IMR-90 (cell line): ENCODE results near the gene KATNAL2. TPM values are rescaled to one million over a fixed set of nuclear protein-coding genes. Genes with fewer than 3 reads are reported as not detected.

Source experiments
- ATAC-seq: fragments of 200-7000 bp; cut with Tn5 transposase; 2 replicates; pipeline ENCODE4 v1.9.1; 2020; ENCODE audit warnings: low read depth, mild to moderate bottlenecking, moderate library complexity
- BruUV-seq: library from RNA; stranded (reverse); fragments of 400-500 nt; replicated peaks from 2 replicates; lab custom pipeline; 2021; lab: Mats Ljungman, UMichigan
- CTCF ChIA-PET: fragments of 300-600 bp; formaldehyde crosslinking; extraction: SDS; loops from one replicate; lab custom pipeline; 2021; ENCODE audit warnings: antibody characterized with exemption; lab: Yijun Ruan, JAX
- POLR2A ChIA-PET: fragments of 300-600 bp; sonication (Branson Sonifier 250); formaldehyde crosslinking; loops from one replicate; lab custom pipeline; 2022; ENCODE audit warnings: antibody characterized with exemption; ENCODE audit not compliant: unreplicated experiment; lab: Charles Lee
- DNase-seq: peaks from one replicate; pipeline ENCODE4 v3.0.0; 2013
- H2AFZ ChIP-seq: replicated peaks from 2 replicates; pipeline ENCODE3; 2013; ENCODE audit warnings: low read length, mild to moderate bottlenecking; ENCODE audit not compliant: poor library complexity
- H2AK5ac ChIP-seq: 2 replicates; pipeline ENCODE4 v1.6.1; 2013; ENCODE audit warnings: low read depth, low read length, inconsistent platforms
- H2AK9ac ChIP-seq: replicated peaks from 2 replicates; pipeline ENCODE3; 2013; ENCODE audit warnings: mild to moderate bottlenecking, low read depth, low read length, moderate library complexity; ENCODE audit not compliant: poor library complexity
- H2BK120ac ChIP-seq: 2 replicates; pipeline ENCODE4 v1.6.1; 2013; ENCODE audit warnings: low read depth, low read length, inconsistent platforms
- H2BK15ac ChIP-seq: 3 replicates; pipeline ENCODE4 v1.6.1; 2013; ENCODE audit warnings: low read depth, low read length, inconsistent platforms
- H2BK20ac ChIP-seq: 2 replicates; pipeline ENCODE4 v1.6.1; 2013; ENCODE audit warnings: low read depth, mild to moderate bottlenecking, inconsistent platforms, low read length, moderate library complexity
- H2BK5ac ChIP-seq: 2 replicates; pipeline ENCODE4 v1.6.1; 2013; ENCODE audit warnings: mild to moderate bottlenecking, low read depth, low read length, inconsistent platforms; ENCODE audit not compliant: poor library complexity, severe bottlenecking
- H3K14ac ChIP-seq: replicated peaks from 2 replicates; pipeline ENCODE4 v1.6.1; 2013; ENCODE audit warnings: low read depth, low read length, inconsistent platforms
- H3K18ac ChIP-seq: 2 replicates; pipeline ENCODE4 v1.6.1; 2013; ENCODE audit warnings: low read depth, low read length, control low read depth
- H3K23ac ChIP-seq: 2 replicates; pipeline ENCODE4 v1.6.1; 2013; ENCODE audit warnings: low read depth, low read length, inconsistent platforms
- H3K27ac ChIP-seq: 2 replicates; pipeline ENCODE4 v1.5.1; 2013; ENCODE audit warnings: mild to moderate bottlenecking, control low read depth, low read length; ENCODE audit not compliant: insufficient read depth
- H3K27me3 ChIP-seq: 2 replicates; pipeline ENCODE4 v1.6.1; 2013; ENCODE audit warnings: low read length; ENCODE audit not compliant: control insufficient read depth, insufficient read depth
- H3K36me3 ChIP-seq: 2 replicates; pipeline ENCODE4 v1.6.1; 2013; ENCODE audit warnings: low read length, mixed read lengths; ENCODE audit not compliant: control insufficient read depth, insufficient read depth
- H3K4ac ChIP-seq: 2 replicates; pipeline ENCODE4 v1.6.1; 2013; ENCODE audit warnings: low read depth, low read length, inconsistent platforms
- H3K4me1 ChIP-seq: 2 replicates; pipeline ENCODE4 v1.6.1; 2013; ENCODE audit warnings: low read length, mixed read lengths; ENCODE audit not compliant: control insufficient read depth, insufficient read depth
- H3K4me2 ChIP-seq: 2 replicates; pipeline ENCODE4 v1.6.1; 2013; ENCODE audit warnings: low read depth, mild to moderate bottlenecking, control low read depth, low read length, moderate library complexity
- H3K4me3 ChIP-seq: 2 replicates; pipeline ENCODE4 v1.5.1; 2013; ENCODE audit warnings: low read depth, mild to moderate bottlenecking, control low read depth, low read length, moderate library complexity; ENCODE audit not compliant: insufficient read depth
- H3K56ac ChIP-seq: 2 replicates; pipeline ENCODE4 v1.6.1; 2013; ENCODE audit warnings: low read length, inconsistent platforms; ENCODE audit not compliant: insufficient read depth; ENCODE audit errors: extremely low read depth
- H3K79me1 ChIP-seq, 2 experiments: 2 replicates each; pipeline ENCODE4 v1.6.1; 2013; ENCODE audit warnings: low read length in 2 of 2, inconsistent platforms in 1 of 2, low read depth in 1 of 2
- H3K9ac ChIP-seq: 2 replicates; pipeline ENCODE4 v1.6.1; 2013; ENCODE audit warnings: low read depth, low read length, control low read depth
- H3K9me1 ChIP-seq: 2 replicates; pipeline ENCODE4 v1.6.1; 2013; ENCODE audit warnings: low read length, inconsistent platforms; ENCODE audit not compliant: insufficient read depth
- H3K9me3 ChIP-seq: 2 replicates; pipeline ENCODE4 v1.6.1; 2013; ENCODE audit warnings: low read length; ENCODE audit not compliant: control insufficient read depth, insufficient read depth
- H4K20me1 ChIP-seq: 2 replicates; pipeline ENCODE4 v1.6.1; 2013; ENCODE audit warnings: low read length, inconsistent platforms; ENCODE audit not compliant: insufficient read depth
- H4K5ac ChIP-seq: 2 replicates; pipeline ENCODE4 v1.6.1; 2013; ENCODE audit warnings: mild to moderate bottlenecking, low read depth, low read length, control low read depth
- H4K8ac ChIP-seq, 2 experiments: 2 replicates each; pipeline ENCODE4 v1.6.1; 2013; ENCODE audit warnings: low read depth in 2 of 2, low read length in 2 of 2, control low read depth in 1 of 2, inconsistent platforms in 1 of 2
- H4K91ac ChIP-seq: 2 replicates; pipeline ENCODE4 v1.6.1; 2013; ENCODE audit warnings: low read depth, low read length, inconsistent platforms; ENCODE audit not compliant: insufficient read depth
- BHLHE40 ChIP-seq: fragments of 150-350 bp; IDR thresholded peaks from 2 replicates; pipeline ENCODE4 v1.6.1; 2016; ENCODE audit warnings: mild to moderate bottlenecking, low read depth, low read length
- CEBPB ChIP-seq: IDR thresholded peaks from 2 replicates; pipeline ENCODE4 v1.6.1; 2012; ENCODE audit warnings: low read depth, low read length, improper control_type of control experiment
- CHD1 ChIP-seq: IDR thresholded peaks from 2 replicates; pipeline ENCODE4 v1.6.1; 2012; ENCODE audit warnings: low read depth, low read length, improper control_type of control experiment
- FOS ChIP-seq: fragments of 150-350 bp; IDR thresholded peaks from 2 replicates; pipeline ENCODE4 v1.6.1; 2016; ENCODE audit warnings: low read depth, low read length
- MAFK ChIP-seq: IDR thresholded peaks from 2 replicates; pipeline ENCODE4 v1.6.1; 2012; ENCODE audit warnings: low read depth, low read length, improper control_type of control experiment
- MAZ ChIP-seq: IDR thresholded peaks from 2 replicates; pipeline ENCODE4 v1.6.1; 2012; ENCODE audit warnings: low read depth, mild to moderate bottlenecking, low read length, improper control_type of control experiment, moderate library complexity, borderline replicate concordance
- MXI1 ChIP-seq: IDR thresholded peaks from 2 replicates; pipeline ENCODE4 v1.6.1; 2012; ENCODE audit warnings: low read depth, mild to moderate bottlenecking, low read length, moderate library complexity, borderline replicate concordance
- POLR2A ChIP-seq: IDR thresholded peaks from 2 replicates; pipeline ENCODE4 v1.6.1; 2012; ENCODE audit warnings: mild to moderate bottlenecking, low read depth, low read length
- RAD21 ChIP-seq: IDR thresholded peaks from 2 replicates; pipeline ENCODE4 v1.6.1; 2012; ENCODE audit warnings: low read length, improper control_type of control experiment
- RCOR1 ChIP-seq: IDR thresholded peaks from 2 replicates; pipeline ENCODE4 v1.6.1; 2012; ENCODE audit warnings: mild to moderate bottlenecking, low read length, improper control_type of control experiment; ENCODE audit not compliant: insufficient replicate concordance
- RFX5 ChIP-seq: IDR thresholded peaks from 2 replicates; pipeline ENCODE4 v1.8.0; 2012; ENCODE audit warnings: low read depth, mild to moderate bottlenecking, low read length, moderate library complexity
- SMC3 ChIP-seq: fragments of 150-350 bp; IDR thresholded peaks from 2 replicates; pipeline ENCODE4 v1.6.1; 2016; ENCODE audit warnings: low read depth, mild to moderate bottlenecking, antibody characterized with exemption, low read length, moderate library complexity
- dilution Hi-C: fragments of 300-500 bp; cut with HindIII; formaldehyde crosslinking; loops from one replicate; pipeline ENCODE4 v1.14.3; 2018; ENCODE audit warnings: low sequenced_read_pairs; ENCODE audit not compliant: unreplicated experiment
- in situ Hi-C: fragments of 300-500 bp; cut with MboI; formaldehyde crosslinking; loops from 3 replicates; pipeline ENCODE4 v1.14.3; 2019; ENCODE audit warnings: low sequenced_read_pairs, inconsistent platforms, mixed read lengths
- intact Hi-C: fragments of 100-400 bp; cut with micrococcal nuclease; formaldehyde crosslinking; loops from 2 replicates; pipeline ENCODE4 v1.10.0; 2022
- polyA plus RNA-seq, 3 experiments: library from polyadenylated mRNA; depleted of rRNA; stranded (reverse); fragments of >200 nt; gene quantifications; 2 replicates each; pipeline ENCODE4 v1.2.3, GENCODE V29; 2012; ENCODE audit warnings: low replicate concordance in 1 of 3
- total RNA-seq: library from RNA; depleted of rRNA; stranded (reverse); fragments of >200 nt; gene quantifications from 2 replicates; pipeline ENCODE4 v1.2.3, GENCODE V29; 2012
- TF ChIP-seq, protein P1 (sequence below): fragments of 150-350 bp; IDR thresholded peaks from 2 replicates; pipeline ENCODE4 v1.6.1; 2017; ENCODE audit warnings: mild to moderate bottlenecking, antibody characterized with exemption, low read length, low read depth
- TF ChIP-seq, protein P2 (sequence below): fragments of 150-350 bp; IDR thresholded peaks from 2 replicates; pipeline ENCODE4 v1.6.1; 2016; ENCODE audit warnings: low read depth, mild to moderate bottlenecking, low read length, moderate library complexity, borderline replicate concordance
- TF ChIP-seq, protein P3 (sequence below): conservative IDR thresholded peaks from 2 replicates; pipeline ENCODE4 v1.5.1; 2012; ENCODE audit warnings: mild to moderate bottlenecking, low read depth, low read length, improper control_type of control experiment

Gene KATNAL2
- total and polyA plus RNA-seq, 2 of the 4 experiments (the other 2 are of a cell fraction), result 0.90 to 2.3 TPM

DNA sequence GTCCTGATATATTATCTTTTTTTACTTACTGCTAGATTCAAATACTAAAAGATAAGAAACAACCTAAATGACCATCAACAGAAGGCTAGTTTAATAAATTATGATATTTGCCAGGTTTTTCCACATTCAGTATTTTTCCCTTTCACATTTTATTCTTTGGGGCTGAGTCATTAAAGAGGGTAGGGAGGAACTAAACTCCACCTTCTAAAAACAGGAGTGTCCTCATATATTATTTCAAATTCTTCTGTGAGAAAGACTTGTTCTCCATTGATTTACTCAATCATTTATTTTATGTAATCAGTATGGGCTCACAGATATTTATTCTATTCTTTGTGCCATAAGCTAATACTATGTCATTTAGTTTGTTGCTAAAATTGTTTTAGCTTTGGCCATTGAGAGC, 223.9 kb downstream of the KATNAL2 start:
- Histone ChIP-seq H2BK15ac (no peak overlapping the region), H3K36me3 (0 out of 2 replicates have a peak, but pooled peaks cover 1% of the 10 kb centered on the region), H3K4me3 (no peak overlapping the region), H4K20me1 (0 out of 2 replicates have a peak, but pooled peaks cover 5% of the 10 kb centered on the region), H2AK5ac (no peak overlapping the region), H3K9ac (no peak overlapping the region), H4K5ac (no peak overlapping the region), H3K27ac (no peak overlapping the region), H3K23ac (no peak overlapping the region), H3K4me2 (no peak overlapping the region), H3K4me1 (no peaks in the 10 kb centered on the region), H2BK5ac (no peak overlapping the region), H4K8ac (no peak overlapping the region), H3K9me3 (no peaks in the 10 kb centered on the region), H3K9me1 (peaks cover 3% of the 10 kb centered on the region; the same call in 1 of the 2 replicates), H3K56ac (no peak overlapping the region), H2AFZ (no peak overlapping the region), H4K91ac (no peak overlapping the region), H3K14ac (no peak overlapping the region), H2BK20ac (no peak overlapping the region), H2AK9ac (no peak overlapping the region), H3K4ac (no peak overlapping the region), H2BK120ac (no peak overlapping the region), H3K79me1 (peaks cover 12 to 35% of the 10 kb centered on the region in 2 experiments), H3K27me3 (no peaks in the 10 kb centered on the region), H3K18ac (no peak overlapping the region)
- TF ChIP-seq POLR2A, result no peak
- TF ChIP-seq, protein P1, sequence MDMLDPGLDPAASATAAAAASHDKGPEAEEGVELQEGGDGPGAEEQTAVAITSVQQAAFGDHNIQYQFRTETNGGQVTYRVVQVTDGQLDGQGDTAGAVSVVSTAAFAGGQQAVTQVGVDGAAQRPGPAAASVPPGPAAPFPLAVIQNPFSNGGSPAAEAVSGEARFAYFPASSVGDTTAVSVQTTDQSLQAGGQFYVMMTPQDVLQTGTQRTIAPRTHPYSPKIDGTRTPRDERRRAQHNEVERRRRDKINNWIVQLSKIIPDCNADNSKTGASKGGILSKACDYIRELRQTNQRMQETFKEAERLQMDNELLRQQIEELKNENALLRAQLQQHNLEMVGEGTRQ, result no peak
- TF ChIP-seq SMC3, result no peak
- TF ChIP-seq RFX5, result no peak
- TF ChIP-seq MXI1, result no peak
- TF ChIP-seq CEBPB, result no peak
- no peak for TF ChIP-seq MAZ
- no peak for TF ChIP-seq MAFK
- no peak for TF ChIP-seq RCOR1
- TF ChIP-seq, protein P2, sequence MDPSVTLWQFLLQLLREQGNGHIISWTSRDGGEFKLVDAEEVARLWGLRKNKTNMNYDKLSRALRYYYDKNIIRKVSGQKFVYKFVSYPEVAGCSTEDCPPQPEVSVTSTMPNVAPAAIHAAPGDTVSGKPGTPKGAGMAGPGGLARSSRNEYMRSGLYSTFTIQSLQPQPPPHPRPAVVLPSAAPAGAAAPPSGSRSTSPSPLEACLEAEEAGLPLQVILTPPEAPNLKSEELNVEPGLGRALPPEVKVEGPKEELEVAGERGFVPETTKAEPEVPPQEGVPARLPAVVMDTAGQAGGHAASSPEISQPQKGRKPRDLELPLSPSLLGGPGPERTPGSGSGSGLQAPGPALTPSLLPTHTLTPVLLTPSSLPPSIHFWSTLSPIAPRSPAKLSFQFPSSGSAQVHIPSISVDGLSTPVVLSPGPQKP, result no peak
- no peak for TF ChIP-seq FOS
- no peak for TF ChIP-seq RAD21
- no peak for TF ChIP-seq BHLHE40
- no peak for TF ChIP-seq CHD1
- TF ChIP-seq, protein P3, sequence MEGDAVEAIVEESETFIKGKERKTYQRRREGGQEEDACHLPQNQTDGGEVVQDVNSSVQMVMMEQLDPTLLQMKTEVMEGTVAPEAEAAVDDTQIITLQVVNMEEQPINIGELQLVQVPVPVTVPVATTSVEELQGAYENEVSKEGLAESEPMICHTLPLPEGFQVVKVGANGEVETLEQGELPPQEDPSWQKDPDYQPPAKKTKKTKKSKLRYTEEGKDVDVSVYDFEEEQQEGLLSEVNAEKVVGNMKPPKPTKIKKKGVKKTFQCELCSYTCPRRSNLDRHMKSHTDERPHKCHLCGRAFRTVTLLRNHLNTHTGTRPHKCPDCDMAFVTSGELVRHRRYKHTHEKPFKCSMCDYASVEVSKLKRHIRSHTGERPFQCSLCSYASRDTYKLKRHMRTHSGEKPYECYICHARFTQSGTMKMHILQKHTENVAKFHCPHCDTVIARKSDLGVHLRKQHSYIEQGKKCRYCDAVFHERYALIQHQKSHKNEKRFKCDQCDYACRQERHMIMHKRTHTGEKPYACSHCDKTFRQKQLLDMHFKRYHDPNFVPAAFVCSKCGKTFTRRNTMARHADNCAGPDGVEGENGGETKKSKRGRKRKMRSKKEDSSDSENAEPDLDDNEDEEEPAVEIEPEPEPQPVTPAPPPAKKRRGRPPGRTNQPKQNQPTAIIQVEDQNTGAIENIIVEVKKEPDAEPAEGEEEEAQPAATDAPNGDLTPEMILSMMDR, result no peak
- no TSS peak for BruUV-seq
- POLR2A ChIA-PET, result no interaction called here
- CTCF ChIA-PET, result no interaction called here
- in situ Hi-C loops, result no loop called here
- ATAC-seq, result no peak
- no peak for DNase-seq
- dilution Hi-C loops, result no loop called here
- intact Hi-C loops, result no loop called here
